Activated T-cell treated with anti-CD3 and anti-CD28 coated beads for 4 hours (primary cell): Measurements from ENCODE around the gene REELD1.

Source experiments
- DNase-seq: peaks from one replicate; pipeline ENCODE4 v3.0.0-alpha.2; 2020

The REELD1 gene

GRCh38 chr4:146271466-146271865 lies 57.1 kb downstream of the REELD1 start:
- no peak for DNase-seq

GRCh38 chr4:146273204-146273901 lies 59.0 kb downstream of the REELD1 start:
- DNase-seq = no peak

- no peak for DNase-seq
Measured at GRCh38 chr4:146274774-146275173, 60.4 kb downstream of the REELD1 start.

- DNase-seq = no peak
Measured at GRCh38 chr4:146275370-146275769, 61.0 kb downstream of the REELD1 start.

- no peak for DNase-seq
Measured at GRCh38 chr4:146278986-146279385, 64.6 kb downstream of the REELD1 start.
